GM19043 (cell line): ENCODE results near the gene STKLD1.
"Not testable (repeated sequence)": the region's sequence is repeated elsewhere in the genome, so short reads cannot be mapped to it uniquely, and the experiment has no call there.

Experiments used
- ATAC-seq: cut with Tn5 transposase; IDR thresholded peaks from one replicate; pipeline ENCODE4 v1.9.1; 2021; ENCODE audit warnings: low read depth; ENCODE audit not compliant: unreplicated experiment

Gene STKLD1

DNA sequence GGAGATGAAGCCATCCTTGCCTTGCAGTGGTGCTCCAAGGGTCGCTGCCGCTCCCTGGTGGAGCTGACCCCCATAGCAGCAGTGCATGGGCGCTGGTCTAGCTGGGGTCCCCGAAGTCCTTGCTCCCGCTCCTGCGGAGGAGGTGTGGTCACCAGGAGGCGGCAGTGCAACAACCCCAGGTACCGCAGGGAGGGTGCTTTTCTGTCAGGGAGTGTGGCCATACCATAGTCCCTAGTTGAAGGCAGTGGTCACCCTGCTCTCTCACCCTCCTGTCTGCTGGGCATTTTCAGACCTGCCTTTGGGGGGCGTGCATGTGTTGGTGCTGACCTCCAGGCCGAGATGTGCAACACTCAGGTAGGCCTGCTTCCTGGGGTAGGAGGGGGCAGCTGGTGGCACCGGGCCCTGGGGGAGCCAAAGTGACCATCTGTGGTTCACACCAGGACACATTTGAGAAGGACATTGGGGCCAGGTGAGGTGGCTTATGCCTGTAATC lies 57.2 kb downstream of the STKLD1 start:
- ATAC-seq: no peak

DNA sequence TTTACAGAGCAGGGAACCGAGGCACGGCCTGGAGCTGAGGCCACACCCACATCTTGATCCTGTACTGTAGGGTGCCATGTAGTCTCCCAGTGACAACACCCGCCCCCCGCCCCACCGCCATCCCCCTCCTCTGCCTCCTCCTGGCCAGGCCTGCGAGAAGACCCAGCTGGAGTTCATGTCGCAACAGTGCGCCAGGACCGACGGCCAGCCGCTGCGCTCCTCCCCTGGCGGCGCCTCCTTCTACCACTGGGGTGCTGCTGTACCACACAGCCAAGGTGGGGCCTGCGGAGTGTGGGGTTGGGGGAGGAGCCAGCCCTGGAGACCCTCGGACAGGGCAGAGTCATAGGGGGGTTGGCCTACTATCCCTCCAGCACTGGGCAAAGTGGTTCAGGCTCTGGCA lies 60.5 kb downstream of the STKLD1 start:
- ATAC-seq: no peak

DNA sequence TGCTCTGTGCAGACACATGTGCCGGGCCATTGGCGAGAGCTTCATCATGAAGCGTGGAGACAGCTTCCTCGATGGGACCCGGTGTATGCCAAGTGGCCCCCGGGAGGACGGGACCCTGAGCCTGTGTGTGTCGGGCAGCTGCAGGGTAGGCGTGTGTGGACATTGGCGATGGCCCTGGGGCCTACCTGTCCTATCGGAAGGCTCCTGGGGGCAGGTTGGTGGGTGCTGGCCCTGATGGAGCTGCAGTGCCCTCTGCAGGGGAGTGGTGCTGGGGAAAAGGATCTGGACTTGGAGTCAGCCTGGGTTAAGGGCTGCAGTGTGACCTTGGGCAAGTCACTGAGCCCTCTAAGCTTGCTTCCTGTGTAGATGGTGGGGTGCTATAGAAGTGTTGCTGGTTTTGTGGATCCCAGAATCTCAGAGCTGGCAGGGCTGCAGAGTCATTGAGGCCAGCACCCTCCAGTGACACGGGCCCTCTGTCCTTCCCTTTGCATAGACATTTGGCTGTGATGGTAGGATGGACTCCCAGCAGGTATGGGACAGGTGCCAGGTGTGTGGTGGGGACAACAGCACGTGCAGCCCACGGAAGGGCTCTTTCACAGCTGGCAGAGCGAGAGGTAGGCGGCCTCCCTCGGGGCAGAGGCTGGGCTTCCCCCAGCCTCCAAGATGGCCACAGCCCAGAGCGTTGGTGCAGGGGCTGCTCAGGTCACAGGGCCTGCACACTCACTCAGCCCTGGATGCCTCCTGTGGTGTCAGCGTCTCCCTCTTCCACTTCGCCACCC lies 61.8 kb downstream of the STKLD1 start:
- ATAC-seq: no peak

DNA sequence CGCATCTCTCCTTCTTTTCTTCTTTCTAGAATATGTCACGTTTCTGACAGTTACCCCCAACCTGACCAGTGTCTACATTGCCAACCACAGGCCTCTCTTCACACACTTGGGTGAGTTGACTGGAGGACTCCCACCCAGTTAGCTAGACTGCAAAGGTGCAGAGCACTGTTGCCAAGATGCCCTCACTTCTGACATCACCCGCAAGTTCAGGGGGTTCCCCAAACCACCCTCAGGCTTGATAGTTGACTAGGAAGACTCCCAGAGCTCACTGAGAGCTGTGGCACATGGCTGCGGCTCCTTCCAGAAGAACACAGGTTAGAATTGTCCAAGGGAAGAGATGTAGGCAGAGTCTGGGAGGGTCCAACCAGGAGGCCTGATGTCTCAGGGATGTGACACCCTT lies 63.2 kb downstream of the STKLD1 start:
- ATAC-seq: no peak

DNA sequence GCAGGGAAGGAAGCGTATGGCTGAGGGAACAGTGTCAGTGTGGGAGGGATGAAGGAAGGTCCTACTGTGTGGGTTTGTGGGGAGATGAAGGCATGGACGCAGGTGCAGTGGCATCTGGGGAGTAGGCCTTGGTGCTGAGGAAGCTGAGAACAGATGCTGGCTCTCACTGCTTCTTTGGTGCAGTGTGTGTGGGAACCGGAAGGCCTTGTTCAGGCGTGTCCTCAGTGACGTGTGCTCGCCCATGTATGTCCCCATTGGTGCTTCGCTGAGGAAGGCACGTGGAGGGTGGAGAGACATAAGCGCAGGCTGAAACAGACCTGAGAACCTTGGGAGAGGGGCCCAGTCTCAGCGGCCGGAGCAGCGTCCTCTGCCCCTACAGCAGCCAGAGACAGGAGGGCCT lies 64.7 kb downstream of the STKLD1 start:
- no peak for ATAC-seq

DNA sequence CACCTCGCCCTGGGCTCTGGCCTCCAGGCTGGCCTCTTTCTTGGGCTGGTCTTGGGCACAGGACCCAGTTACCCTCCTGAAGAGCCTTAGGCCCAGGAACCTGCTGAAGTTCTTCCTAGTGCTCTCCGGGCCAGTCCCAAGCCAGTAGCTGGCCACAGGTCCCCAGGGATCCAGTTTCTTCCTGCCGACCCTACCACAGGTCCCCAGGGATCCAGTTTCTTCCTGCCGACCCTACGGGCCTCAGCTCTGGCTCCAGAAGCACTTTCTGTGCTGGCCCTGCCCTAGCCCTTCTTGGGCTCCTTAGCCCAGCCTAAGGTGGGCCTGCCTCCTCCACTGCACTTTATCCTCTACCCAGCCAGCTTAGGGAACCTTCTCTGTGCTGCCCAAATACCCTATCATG lies 65.4 kb downstream of the STKLD1 start:
- no peak for ATAC-seq

GRCh38 chr9:133443248-133443647 lies 67.1 kb downstream of the STKLD1 start:
- ATAC-seq: no peak

DNA sequence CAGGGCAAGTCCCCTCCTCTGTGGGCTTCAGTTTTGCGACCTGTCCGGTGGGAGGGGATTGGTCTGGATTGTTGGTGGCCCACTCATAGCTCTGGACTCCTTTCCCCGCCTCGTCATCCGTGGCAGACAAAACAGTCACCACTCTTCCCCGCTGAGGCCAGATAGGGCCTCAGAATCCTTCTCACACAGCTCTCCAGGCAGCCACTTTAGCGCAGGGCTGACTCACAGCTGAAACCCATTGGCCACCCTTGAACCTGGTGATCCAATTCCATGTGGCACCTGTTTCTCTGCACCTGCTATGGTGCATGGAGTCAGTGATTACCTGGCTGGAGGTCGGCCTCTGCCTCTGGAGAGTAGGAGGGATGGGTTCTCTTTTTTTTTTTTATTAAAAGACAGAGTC lies 67.8 kb downstream of the STKLD1 start:
- no peak for ATAC-seq

GRCh38 chr9:133445293-133445969 lies 69.3 kb downstream of the STKLD1 start:
- no peak for ATAC-seq

DNA sequence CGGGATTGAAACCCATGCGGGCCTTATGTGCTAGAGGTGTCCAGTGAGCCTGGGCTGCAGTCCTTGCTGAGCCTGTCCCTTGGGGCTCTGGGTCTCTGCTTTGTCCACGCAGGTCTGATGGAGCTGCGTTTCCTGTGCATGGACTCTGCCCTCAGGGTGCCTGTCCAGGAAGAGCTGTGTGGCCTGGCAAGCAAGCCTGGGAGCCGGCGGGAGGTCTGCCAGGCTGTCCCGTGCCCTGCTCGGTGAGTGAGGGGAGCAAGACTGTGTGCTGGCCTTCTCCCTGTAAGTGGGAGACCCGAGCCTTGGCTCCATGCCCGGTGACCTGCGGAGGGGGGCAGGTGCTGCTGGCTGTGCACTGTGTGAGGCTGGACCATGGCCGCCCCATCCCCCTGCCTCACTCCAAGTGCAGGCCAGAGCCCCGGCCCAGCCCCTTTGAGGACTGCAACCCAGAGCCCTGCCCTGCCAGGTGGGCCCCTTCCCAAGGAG lies 72.4 kb downstream of the STKLD1 start:
- ATAC-seq: no peak

GRCh38 chr9:133449760-133450159 lies 73.6 kb downstream of the STKLD1 start:
- no peak for ATAC-seq

DNA sequence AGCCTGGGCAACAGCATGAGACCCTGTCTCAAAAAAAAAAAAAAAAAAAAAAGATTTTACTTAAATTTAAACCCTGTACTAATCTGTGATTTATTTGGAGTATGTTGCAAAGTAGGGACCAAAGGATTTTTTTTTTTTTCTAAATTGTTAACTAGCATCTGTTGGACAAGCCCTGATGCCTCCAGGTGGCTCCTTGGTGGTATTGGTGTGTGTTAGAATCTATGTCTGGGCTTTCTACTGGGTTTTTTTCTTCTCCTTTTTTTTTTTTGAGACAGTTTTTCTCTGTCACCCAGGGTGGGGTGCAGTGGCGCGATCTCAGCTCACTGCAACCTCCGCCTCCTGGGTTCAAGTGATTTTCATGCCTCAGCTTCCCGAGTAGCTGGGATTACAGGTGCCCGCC lies 75.7 kb downstream of the STKLD1 start:
- not testable (repeated sequence) for ATAC-seq

- ATAC-seq: no peak
Measured at GRCh38 chr9:133452562-133452961, 76.4 kb downstream of the STKLD1 start.

GRCh38 chr9:133453651-133454050 lies 77.5 kb downstream of the STKLD1 start:
- no peak for ATAC-seq

- no peak for ATAC-seq
Measured at GRCh38 chr9:133454325-133454724, 78.2 kb downstream of the STKLD1 start.

GRCh38 chr9:133454943-133455673 lies 78.9 kb downstream of the STKLD1 start:
- ATAC-seq: no peak
